GM23248 (cell line): ENCODE results near the gene CFAP99.

Experiments used
- EZH2 ChIP-seq: fragments of 200-600 bp; sonication (generic); IDR thresholded peaks from 2 replicates; pipeline ENCODE4 v1.6.1; 2018; ENCODE audit warnings: antibody characterized with exemption, mild to moderate bottlenecking; ENCODE audit not compliant: insufficient read depth, poor library complexity, severe bottlenecking
- EZH2phosphoT487 ChIP-seq: fragments of 200-600 bp; sonication (generic); IDR thresholded peaks from 2 replicates; pipeline ENCODE4 v1.6.1; 2018; ENCODE audit warnings: antibody characterized with exemption, moderate library complexity, mild to moderate bottlenecking, low read depth; ENCODE audit not compliant: insufficient read depth

- no peak for TF ChIP-seq EZH2
- TF ChIP-seq EZH2phosphoT487, result no peak
These were observed 32.3 kb downstream of the CFAP99 start for GRCh38 chr4:2451036-2451520.
